Mesenchymal stem cell (in vitro differentiated cells and primary cell): ENCODE results near the gene CDR2L.
"Not testable (repeated sequence)": the region's sequence is repeated elsewhere in the genome, so short reads cannot be mapped to it uniquely, and the experiment has no call there.

Experiments
- DNase-seq: peaks from one replicate; pipeline ENCODE4 v3.0.0-alpha.2; 2013
- H2AFZ ChIP-seq: one replicate; pipeline ENCODE4 v1.6.1; 2013; ENCODE audit warnings: low read depth, mild to moderate bottlenecking, control low read depth, inconsistent platforms, low read length, moderate library complexity
- H2AK5ac ChIP-seq: 2 replicates; pipeline ENCODE4 v1.6.1; 2013; ENCODE audit warnings: low read length, moderate library complexity, mild to moderate bottlenecking, inconsistent platforms; ENCODE audit not compliant: severe bottlenecking
- H2BK120ac ChIP-seq: one replicate; pipeline ENCODE4 v1.6.1; 2013; ENCODE audit warnings: low read depth, mild to moderate bottlenecking, inconsistent platforms, low read length, moderate library complexity
- H2BK12ac ChIP-seq, 2 experiments: one replicate each; pipeline ENCODE4 v1.6.1; 2013; ENCODE audit warnings: inconsistent platforms in 2 of 2, low read length in 2 of 2, mild to moderate bottlenecking in 2 of 2, moderate library complexity in 2 of 2, control low read depth in 1 of 2
- H2BK15ac ChIP-seq: one replicate; pipeline ENCODE4 v1.6.1; 2013; ENCODE audit warnings: mild to moderate bottlenecking, low read depth, inconsistent platforms; ENCODE audit not compliant: poor library complexity, severe bottlenecking
- H2BK5ac ChIP-seq: 2 replicates; pipeline ENCODE4 v1.6.1; 2013; ENCODE audit warnings: low read depth, mild to moderate bottlenecking, low read length, control low read depth, inconsistent platforms; ENCODE audit not compliant: poor library complexity, severe bottlenecking
- H3K14ac ChIP-seq, 2 experiments: one replicate each; pipeline ENCODE4 v1.6.1; 2013; ENCODE audit warnings: inconsistent platforms in 2 of 2, low read length in 2 of 2, control low read depth in 1 of 2, mild to moderate bottlenecking in 1 of 2, moderate library complexity in 1 of 2
- H3K18ac ChIP-seq, 2 experiments: one replicate each; pipeline ENCODE4 v1.6.1; 2013; ENCODE audit warnings: inconsistent platforms in 2 of 2, low read length in 2 of 2, control low read depth in 1 of 2, low read depth in 1 of 2, mild to moderate bottlenecking in 1 of 2
- H3K23ac ChIP-seq, 2 experiments: one replicate each; pipeline ENCODE4 v1.6.1; 2013; ENCODE audit warnings: inconsistent platforms in 2 of 2, low read length in 2 of 2, mild to moderate bottlenecking in 2 of 2, moderate library complexity in 2 of 2, control low read depth in 1 of 2
- H3K27ac ChIP-seq: 2 replicates; pipeline ENCODE4 v1.5.1; 2013; ENCODE audit warnings: mild to moderate bottlenecking, moderate library complexity, low read length, control low read depth, inconsistent platforms; ENCODE audit not compliant: poor library complexity, severe bottlenecking
- H3K27me3 ChIP-seq, 2 experiments: 2 replicates each; pipeline versions ENCODE4 v1.6.1 to v1.7.0; 2013; ENCODE audit warnings: low read length in 2 of 2, mild to moderate bottlenecking in 2 of 2, moderate library complexity in 2 of 2, control low read depth in 1 of 2, inconsistent platforms in 1 of 2; ENCODE audit not compliant: control insufficient read depth in 1 of 2, insufficient read depth in 1 of 2
- H3K36me3 ChIP-seq, 2 experiments: 2 replicates each; pipeline versions ENCODE4 v1.6.1 to v1.7.0; 2013; ENCODE audit warnings: low read length in 2 of 2, control low read depth in 1 of 2, inconsistent platforms in 1 of 2, low read depth in 1 of 2, mild to moderate bottlenecking in 1 of 2; ENCODE audit not compliant: insufficient read depth in 2 of 2, control insufficient read depth in 1 of 2
- H3K4ac ChIP-seq, 2 experiments: one replicate each; pipeline ENCODE4 v1.6.1; 2013; ENCODE audit warnings: inconsistent platforms in 2 of 2, low read length in 2 of 2, mild to moderate bottlenecking in 2 of 2, moderate library complexity in 2 of 2, control low read depth in 1 of 2, low read depth in 1 of 2
- H3K4me1 ChIP-seq: 2 replicates; pipeline ENCODE4 v1.6.1; 2013; ENCODE audit warnings: low read depth, low read length, control low read depth; ENCODE audit not compliant: control insufficient read depth, insufficient read depth
- H3K4me2 ChIP-seq: 2 replicates; pipeline ENCODE4 v1.6.1; 2013; ENCODE audit warnings: low read length, mild to moderate bottlenecking, inconsistent platforms; ENCODE audit not compliant: poor library complexity, severe bottlenecking
- H3K4me3 ChIP-seq, 2 experiments: 2 replicates each; pipeline versions ENCODE4 v1.5.1 to v1.7.0; 2013; ENCODE audit warnings: low read length in 2 of 2, mild to moderate bottlenecking in 2 of 2, control low read depth in 1 of 2, low read depth in 1 of 2; ENCODE audit not compliant: insufficient read depth in 1 of 2
- H3K79me1 ChIP-seq: replicated peaks from 2 replicates; pipeline ENCODE4 v1.6.1; 2013; ENCODE audit warnings: mild to moderate bottlenecking, control low read depth, low read length, inconsistent platforms; ENCODE audit not compliant: poor library complexity, severe bottlenecking
- H3K9ac ChIP-seq: 2 replicates; pipeline ENCODE4 v1.7.0; 2013; ENCODE audit warnings: mild to moderate bottlenecking, low read length, moderate library complexity
- H3K9me3 ChIP-seq: 2 replicates; pipeline ENCODE4 v1.7.0; 2013; ENCODE audit warnings: mild to moderate bottlenecking, low read length; ENCODE audit not compliant: control insufficient read depth
- H4K8ac ChIP-seq: one replicate; pipeline ENCODE4 v1.6.1; 2013; ENCODE audit warnings: inconsistent platforms, mild to moderate bottlenecking, low read length, moderate library complexity
- H4K91ac ChIP-seq: one replicate; pipeline ENCODE4 v1.6.1; 2013; ENCODE audit warnings: mild to moderate bottlenecking, low read length, inconsistent platforms
- WGBS: methylation state at CpG from one replicate; pipeline ENCODE4 v1.1.7; 2013; ENCODE audit warnings: mixed read lengths; 5-methylcytosine and 5-hydroxymethylcytosine counted together

Gene CDR2L

DNA sequence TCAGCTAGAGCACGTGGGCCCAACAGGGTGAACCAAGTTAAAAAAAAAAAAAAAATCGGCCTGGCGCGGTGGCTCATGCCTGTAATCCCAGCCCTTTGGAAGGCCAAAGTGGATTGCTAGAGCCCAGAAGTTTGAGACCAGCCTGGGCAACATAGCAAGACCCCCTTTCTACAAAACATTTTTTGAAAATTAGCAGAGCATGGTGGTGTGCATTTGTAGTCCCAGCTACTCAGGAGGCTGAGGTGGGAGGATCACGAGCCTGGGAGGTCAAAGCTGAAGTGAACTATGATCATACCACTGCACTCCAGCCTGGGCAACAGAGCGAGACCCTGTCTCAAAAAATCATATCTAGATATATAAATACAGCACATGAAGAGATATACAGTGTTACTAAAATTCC lies 18.7 kb downstream of the CDR2L start:
- H2AFZ ChIP-seq, H2BK5ac ChIP-seq, H3K18ac ChIP-seq, H2BK120ac ChIP-seq, H3K9ac ChIP-seq, H3K79me1 ChIP-seq, H2BK15ac ChIP-seq, H3K27me3 ChIP-seq, H3K4me3 ChIP-seq, H3K4ac ChIP-seq, H2BK12ac ChIP-seq, H3K4me1 ChIP-seq, H3K14ac ChIP-seq, DNase-seq, H4K91ac ChIP-seq, H3K27ac ChIP-seq, H3K9me3 ChIP-seq, H2AK5ac ChIP-seq, H4K8ac ChIP-seq, H3K4me2 ChIP-seq, H3K23ac ChIP-seq: not testable (repeated sequence)
- WGBS, result 90% methylated on average over 1 of the region's 6 CpGs
- peaks cover 46 to 50% of the 10 kb centered on the region in 2 experiments for H3K36me3 ChIP-seq

DNA sequence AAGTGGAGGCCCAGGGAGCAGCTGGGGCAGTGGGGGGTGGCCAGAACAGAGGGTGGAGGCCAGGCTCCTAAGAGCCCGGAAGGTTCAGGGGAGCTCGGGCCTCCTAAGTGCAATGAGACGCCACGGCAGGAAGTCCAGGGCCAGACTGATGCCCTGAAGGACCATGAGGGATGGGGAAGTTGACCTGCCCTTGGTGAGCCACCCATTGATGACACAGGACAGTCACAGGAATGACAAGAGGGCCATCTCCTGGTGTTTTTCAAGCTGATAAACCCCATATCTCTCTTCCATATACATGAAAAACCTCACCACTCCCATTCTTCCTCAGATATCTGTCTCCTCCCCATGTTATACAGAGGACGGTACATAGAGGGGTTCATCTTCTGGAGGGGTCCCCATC lies 19.2 kb downstream of the CDR2L start:
- no peak overlapping the region for H3K4ac ChIP-seq
- no peak overlapping the region for H2BK5ac ChIP-seq
- H3K4me2 ChIP-seq, result no peak overlapping the region
- H3K4me1 ChIP-seq, result peaks cover 3% of the 10 kb centered on the region
- no peak overlapping the region for H3K4me3 ChIP-seq
- no peak overlapping the region for H4K91ac ChIP-seq
- no peak overlapping the region for H3K14ac ChIP-seq
- no peak overlapping the region for H4K8ac ChIP-seq
- 94% methylated on average over 5 of the region's 5 CpGs for WGBS
- H3K36me3 ChIP-seq, result peaks cover 40 to 44% of the 10 kb centered on the region in 2 experiments
- H3K23ac ChIP-seq, result no peak overlapping the region
- no peak overlapping the region for H3K9ac ChIP-seq
- no peak overlapping the region for H3K27ac ChIP-seq
- no peak for DNase-seq
- H3K9me3 ChIP-seq, result no peaks in the 10 kb centered on the region
- H2BK12ac ChIP-seq, result no peak overlapping the region
- H2BK120ac ChIP-seq, result no peak overlapping the region
- H2AK5ac ChIP-seq, result no peak overlapping the region
- H2BK15ac ChIP-seq, result no peak overlapping the region
- no peak overlapping the region for H2AFZ ChIP-seq
- no peaks in the 10 kb centered on the region for H3K27me3 ChIP-seq
- peaks cover 5% of the 10 kb centered on the region for H3K79me1 ChIP-seq
- no peak overlapping the region for H3K18ac ChIP-seq

DNA sequence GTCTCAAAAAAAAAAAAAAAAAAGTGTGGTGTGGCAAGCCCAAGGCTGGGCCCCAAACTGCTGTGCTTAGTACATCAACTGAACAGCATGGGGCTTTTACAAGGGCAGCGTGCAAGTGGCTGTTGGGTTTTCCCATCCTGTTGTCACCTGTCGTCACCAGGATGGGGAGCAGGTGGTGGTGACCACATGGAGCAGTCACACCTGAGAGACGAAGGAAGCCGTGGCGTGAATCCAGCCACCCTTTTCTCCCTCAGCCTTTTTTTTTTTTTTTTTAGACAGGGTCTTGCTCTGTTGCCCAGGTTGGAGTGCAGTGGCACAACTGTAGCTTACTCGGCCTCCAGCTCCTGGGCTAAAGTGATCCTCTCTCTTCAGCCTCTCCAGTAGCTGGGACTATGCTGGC lies 20.9 kb downstream of the CDR2L start:
- Histone ChIP-seq H3K18ac (no peak overlapping the region), H4K91ac (no peak overlapping the region), H3K27me3 (no peaks in the 10 kb centered on the region), H2BK120ac (no peak overlapping the region), H2BK15ac (no peak overlapping the region), H3K14ac (no peak overlapping the region), H2AFZ (no peak overlapping the region), H3K4me3 (no peak overlapping the region), H3K9me3 (no peaks in the 10 kb centered on the region), H3K9ac (no peak overlapping the region), H3K4me1 (peaks cover 8% of the 10 kb centered on the region), H2BK12ac (no peak overlapping the region), H2AK5ac (no peak overlapping the region), H3K27ac (no peak overlapping the region), H3K36me3 (peaks cover 25 to 28% of the 10 kb centered on the region in 2 experiments), H3K4ac (no peak overlapping the region), H3K23ac (no peak overlapping the region), H3K79me1 (peaks cover 6% of the 10 kb centered on the region), H3K4me2 (no peak overlapping the region), H4K8ac (no peak overlapping the region), H2BK5ac (no peak overlapping the region)
- WGBS, result 94% methylated on average over 6 of the region's 6 CpGs
- no peak for DNase-seq

DNA sequence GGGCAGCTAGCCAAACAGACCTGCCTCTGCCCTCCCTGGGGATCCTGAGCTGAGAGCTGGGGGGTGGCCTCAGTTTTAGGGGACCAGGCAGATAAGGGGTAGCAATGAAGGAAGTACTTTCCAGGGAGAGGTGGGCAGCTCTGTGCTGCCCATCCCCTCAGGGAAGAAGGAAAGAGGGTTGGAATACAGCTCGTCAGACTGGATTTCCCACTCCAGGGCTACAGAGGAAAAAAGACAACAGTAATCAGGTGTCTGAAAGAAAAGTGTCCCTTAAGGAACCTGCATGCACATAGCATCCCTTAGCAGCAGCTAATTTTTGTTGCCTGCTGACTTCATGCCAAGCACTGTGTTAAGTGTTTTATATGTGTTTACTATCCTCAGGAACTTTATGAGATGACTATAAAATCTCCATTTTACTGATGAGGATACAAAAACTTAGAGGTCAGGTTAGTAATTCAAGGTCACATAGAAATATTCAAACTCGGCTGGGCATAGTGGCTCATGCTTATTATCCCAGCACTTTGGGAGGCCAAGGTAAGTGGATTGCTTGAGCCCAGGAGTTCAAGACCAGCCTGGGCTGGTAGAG lies 21.8 kb downstream of the CDR2L start:
- Histone ChIP-seq H2AFZ (no peak overlapping the region), H3K36me3 (peaks cover 17 to 19% of the 10 kb centered on the region in 2 experiments), H3K4ac (no peak overlapping the region), H3K23ac (no peak overlapping the region), H3K9me3 (no peaks in the 10 kb centered on the region), H3K27me3 (no peaks in the 10 kb centered on the region), H2BK120ac (no peak overlapping the region), H3K14ac (no peak overlapping the region), H2BK5ac (no peak overlapping the region), H3K18ac (no peak overlapping the region), H3K4me1 (peaks cover 10% of the 10 kb centered on the region), H3K27ac (no peak overlapping the region), H3K4me2 (no peak overlapping the region), H3K9ac (no peak overlapping the region), H2AK5ac (no peak overlapping the region), H4K8ac (no peak overlapping the region), H2BK15ac (no peak overlapping the region), H3K79me1 (peaks cover 8% of the 10 kb centered on the region), H3K4me3 (no peak overlapping the region), H4K91ac (no peak overlapping the region), H2BK12ac (no peak overlapping the region)
- WGBS, result 100% methylated on average over 2 of the region's 2 CpGs
- no peak for DNase-seq
